Activated T-cell treated with anti-CD3 and anti-CD28 coated beads, Interleukin-2, amount 50 U/mL, for 48 hours (primary cell): Measurements from ENCODE around the gene ACBD6.

Experiments used
- DNase-seq, 2 experiments: peaks; one replicate each; pipeline ENCODE4 v3.0.0-alpha.2; 2020

The ACBD6 gene

DNA sequence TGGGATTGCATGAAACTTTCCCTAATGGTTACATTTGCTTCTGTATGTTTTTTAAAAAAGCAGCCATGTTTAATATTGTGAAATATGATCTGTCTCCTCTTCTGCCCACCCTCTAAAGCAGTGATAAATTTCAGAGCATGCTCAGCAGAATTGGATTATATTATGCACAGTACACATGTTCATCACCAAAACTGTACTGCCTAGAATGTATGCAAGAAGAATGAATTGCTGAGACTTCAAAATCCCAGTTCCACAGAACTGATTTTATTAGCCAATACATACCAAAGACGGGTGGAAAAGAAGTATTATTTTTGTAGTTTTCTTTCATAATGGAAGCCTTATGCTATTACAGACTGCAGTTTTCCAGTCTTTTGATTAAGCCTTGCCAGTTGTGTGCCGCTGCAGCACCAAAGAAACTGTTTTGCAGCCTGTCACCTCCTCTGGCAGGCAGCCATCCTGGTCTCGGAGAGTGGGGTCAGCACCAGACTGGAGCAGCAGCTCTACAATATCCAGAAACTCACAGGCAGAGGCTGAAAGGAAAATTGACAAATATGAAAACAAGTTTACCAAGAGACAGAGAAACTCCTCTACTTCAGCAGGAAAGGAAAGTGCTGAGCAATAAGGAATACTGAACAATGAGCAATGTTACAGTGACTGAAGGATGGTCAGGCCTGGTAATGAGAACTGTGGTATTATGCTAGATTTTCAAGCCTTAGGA, 214.2 kb downstream of the ACBD6 start:
- no peak for DNase-seq

DNA sequence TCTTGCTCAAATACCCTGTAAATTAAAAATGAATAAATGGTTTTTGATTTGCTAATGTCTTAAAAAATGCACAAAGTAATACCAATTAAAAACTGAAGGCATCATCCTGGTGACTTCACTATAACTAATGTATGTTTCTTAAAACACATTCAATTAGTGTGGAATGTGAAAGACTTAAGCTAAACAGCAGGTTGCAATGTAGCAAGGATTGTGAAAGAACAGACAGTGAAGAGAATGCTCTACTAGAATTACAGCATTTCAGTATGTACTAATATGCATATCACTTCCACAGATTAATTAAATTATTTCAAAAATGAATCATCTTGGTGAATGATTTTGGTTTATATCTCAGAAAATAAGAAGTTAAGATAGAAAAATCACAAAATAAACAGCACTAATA, 216.0 kb downstream of the ACBD6 start:
- DNase-seq, result no peak

DNA sequence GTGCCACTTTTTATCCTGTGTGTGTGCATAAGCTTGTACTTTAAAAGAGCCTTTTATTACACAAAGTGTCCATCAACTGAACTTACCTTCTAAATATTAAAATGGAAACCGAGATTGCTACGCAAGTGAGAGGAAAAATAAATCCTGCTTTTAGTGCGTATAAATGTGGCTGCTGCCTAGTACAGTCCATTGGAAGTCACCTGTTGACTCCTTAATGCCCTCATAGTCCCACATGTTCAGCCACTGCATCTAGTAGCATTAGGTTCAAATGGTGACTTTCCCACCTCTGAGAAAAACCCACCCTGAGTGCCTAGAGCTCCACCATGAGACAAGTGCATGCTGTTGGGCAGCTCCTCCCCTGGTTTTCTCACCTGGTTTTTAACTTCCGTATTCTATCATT, 219.3 kb downstream of the ACBD6 start:
- no peak for DNase-seq

DNA sequence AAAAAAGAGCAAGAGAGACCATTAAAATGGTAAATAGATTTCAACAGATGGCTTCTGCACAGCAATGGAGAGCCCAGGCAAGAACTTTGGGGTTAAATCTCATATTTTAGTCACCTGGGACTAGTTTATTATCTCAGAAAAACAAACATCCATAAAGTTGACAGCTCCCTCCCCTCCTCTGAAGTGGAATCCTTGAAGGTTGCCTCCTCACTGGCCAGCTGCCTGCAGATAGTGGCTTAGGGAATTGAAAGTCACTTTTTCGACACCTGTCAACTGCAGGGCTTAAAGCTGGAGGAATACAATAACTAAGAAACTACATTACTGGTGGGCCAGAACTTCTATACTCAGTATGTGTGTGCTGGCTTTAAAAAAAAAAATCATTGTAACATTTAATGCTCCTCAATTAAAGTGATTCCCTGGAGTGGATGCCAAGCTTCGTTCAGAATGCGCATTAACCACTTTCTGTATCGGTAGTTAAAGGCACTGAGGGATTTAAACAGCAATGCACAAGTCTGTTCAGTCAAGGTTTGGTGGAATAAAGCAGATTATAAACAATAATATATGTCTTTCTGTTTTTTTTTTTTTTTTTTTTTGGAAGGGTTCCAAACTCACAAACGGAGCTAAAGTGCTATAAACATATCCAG, 219.9 kb downstream of the ACBD6 start:
- DNase-seq, result no peak

DNA sequence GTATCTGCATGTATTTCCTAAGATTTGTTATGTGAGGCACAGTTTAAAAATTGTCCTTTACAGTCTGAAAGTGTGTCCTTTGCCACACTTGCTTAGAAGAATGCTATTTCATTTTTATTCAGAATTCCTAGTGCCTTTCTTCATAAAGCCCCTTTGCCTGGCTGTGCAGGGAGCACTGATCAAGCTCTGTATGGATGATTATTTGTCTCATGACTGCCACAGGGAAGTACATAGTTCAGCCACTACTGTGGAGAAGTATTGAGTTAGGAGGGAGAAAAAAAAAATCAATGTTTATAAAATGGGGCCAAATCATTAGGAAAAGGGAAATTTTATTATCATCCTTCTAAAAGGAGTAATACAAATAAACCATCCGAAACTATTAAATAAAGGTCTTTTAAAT, 220.9 kb downstream of the ACBD6 start:
- DNase-seq, result no peak

DNA sequence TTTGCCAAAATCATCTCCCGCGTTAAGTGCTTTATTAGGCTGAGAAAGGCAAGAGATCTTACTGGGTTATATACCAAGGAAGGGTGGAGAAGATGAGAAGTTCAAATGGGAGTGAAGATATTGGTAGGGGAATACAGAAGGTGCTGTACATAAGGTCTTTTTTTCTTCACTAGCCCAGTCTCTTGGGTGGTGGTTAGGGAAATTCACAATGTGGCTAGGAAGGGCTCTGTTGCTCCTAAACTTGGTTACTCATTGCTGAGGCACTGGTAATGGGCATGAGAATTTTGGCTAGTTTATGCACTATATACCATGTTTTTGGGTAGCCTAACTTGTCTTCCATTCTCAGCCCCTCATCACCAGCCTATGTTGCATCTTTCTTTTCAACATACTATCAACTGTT, 221.8 kb downstream of the ACBD6 start:
- DNase-seq, result no peak

DNA sequence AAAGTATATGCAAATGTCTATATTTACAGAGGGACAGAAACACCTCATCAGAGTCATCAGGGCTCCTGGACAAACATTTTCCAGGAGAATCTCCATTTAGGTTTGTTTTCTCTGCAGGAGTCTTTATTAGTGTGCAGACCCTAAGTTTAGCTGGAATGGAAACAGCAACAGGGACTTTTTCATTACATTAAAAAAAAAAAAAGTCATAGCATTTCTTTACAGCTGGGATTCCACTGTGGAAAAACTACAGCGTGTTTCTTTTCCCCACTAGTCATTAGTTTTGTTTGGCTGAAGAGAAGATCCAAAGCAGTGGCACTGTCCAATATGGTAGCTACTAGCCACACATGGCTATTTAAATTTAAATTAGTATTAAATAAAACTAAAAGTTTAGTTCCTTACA, 222.7 kb downstream of the ACBD6 start:
- no peak for DNase-seq

DNA sequence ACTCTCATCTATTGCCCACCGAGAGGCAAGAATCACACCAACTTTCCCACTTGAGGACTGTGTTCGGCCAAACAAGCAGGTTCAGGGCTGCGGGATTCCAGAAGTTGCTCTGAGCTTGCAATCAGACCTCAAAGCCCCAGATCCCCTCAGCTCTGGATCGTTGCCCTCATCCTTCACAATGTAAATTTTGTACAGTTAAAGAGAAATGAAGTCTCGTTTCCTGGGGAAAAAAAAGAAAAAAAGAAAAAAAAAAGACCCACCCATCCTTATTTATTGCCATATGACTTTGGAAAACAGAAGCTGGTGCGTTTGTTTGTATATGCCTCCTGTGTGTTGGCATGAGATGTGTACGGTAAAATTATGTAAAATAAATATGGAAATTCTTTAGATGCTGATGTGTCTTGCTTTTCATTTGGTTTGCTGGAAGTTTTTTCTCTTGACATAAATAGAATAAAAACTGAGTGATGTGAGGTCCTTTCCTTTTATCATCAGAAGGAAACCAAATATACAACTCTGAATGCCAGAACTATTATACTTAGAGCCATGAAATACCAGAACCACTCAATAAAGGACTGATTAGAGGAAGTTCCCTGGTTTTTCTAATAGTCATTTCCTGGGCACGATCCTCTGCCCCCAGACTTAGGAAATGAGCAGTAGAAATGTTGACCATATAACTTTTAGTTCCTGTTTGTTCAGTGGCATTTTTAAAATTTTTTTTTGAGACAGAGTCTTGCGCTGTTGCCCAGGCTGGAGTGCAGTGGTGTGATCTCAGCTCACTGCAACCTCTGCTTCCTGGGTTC, 223.6 kb downstream of the ACBD6 start:
- DNase-seq, result no peak

DNA sequence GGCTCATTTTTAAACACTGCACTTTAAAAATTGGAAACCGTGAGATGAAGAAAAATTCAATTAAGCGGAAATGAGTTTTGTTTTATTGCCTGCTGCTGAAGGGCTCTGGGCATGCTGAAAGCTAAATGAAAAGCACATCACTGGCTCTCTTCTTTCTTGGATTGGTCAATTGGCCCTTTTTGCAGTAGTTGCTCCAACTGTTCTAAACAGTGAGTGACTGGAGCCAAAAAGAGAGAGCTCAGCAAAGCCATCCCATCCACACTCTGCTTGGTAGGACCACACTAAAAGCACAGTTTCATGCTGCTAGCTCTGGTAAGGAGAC, 224.2 kb downstream of the ACBD6 start:
- DNase-seq, result no peak

DNA sequence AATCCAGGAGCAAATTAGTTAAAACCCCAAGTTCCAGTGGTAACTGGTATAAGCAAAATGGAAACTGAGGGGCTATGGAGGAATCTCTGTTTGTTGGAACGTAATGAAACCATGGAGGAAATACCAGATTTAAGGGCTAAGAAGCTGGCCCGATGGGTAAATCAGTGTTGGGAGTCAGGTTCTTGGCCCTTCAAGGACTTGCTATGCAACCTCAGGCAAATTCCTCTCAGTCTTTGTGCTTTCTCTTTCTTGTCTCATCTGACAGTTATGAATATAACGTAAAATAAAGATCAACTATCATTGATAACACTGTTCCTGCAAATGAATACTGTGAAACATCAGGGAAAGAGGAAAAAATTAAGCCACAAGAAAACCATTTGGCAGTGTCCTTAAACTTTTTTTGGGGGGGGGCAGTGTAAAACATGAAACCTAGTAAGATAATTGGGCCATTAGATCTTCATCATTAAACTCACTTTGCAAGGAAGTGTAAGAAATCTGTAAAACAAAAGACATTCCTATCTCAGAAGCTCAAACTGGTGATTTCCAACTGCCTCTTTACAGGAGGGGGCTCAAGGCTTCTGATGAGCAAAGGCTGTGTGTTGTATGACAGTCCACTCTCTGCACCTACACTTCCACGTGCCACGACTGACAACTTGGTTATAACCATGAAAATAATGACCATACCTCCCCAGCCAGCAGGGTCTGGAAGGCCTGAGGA, 224.7 kb downstream of the ACBD6 start:
- DNase-seq, result no peak

DNA sequence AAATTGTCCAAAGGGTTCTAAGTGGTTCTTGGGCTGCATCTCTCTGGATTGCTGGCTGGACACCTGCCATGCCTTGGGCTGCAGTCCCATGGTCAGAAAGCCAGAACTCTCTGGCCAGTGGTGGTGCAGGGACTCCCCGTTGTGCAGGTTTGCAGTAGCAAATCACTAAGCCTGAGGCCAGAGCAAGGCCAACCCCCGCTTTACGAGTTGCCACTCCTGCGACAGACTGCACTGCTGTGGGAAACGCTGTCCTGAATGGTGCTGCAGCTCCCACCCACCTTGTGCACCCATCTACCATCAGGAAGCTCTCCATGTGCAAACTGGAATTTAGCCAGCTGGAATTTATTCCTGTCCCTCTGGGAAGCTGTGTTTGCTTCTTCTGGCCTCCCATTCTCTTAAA, 226.7 kb downstream of the ACBD6 start:
- no peak for DNase-seq

DNA sequence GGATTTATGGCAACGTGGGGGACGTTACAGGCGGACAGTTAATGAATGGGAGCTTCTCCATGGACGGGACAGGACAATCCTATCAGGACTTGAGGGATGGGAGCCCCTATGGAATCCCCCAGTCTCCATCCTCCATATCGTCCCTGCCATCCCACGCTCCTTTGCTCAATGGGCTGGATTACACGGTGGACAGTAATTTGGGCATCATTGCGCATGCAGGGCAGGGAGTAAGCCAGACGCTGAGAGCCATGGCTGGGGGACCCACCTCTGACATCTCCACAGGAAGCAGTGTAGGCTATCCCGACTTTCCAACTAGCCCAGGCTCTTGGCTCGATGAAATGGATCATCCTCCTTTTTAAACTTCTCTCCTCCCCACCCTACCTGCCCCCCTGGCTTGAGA, 228.2 kb downstream of the ACBD6 start:
- no peak for DNase-seq

DNA sequence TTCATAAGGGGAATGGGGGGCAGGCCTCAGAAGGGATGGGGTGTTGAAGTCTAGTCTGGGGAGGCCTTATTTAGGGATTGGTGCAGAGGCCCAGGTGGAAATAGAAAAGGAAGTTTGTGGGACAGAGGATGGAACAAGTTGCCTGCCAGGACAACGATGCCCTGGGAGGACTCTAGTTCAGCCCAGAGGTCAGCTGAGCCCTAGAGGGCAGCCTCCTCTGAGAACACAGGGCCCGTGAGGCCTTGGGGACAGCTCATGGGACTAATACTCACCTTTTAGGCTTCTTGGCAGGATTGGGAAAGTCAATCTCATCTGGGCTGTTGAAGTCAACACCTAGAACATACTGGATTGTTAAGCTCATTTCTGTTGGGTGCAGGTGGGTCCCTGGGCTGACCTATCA, 229.3 kb downstream of the ACBD6 start:
- no peak for DNase-seq

DNA sequence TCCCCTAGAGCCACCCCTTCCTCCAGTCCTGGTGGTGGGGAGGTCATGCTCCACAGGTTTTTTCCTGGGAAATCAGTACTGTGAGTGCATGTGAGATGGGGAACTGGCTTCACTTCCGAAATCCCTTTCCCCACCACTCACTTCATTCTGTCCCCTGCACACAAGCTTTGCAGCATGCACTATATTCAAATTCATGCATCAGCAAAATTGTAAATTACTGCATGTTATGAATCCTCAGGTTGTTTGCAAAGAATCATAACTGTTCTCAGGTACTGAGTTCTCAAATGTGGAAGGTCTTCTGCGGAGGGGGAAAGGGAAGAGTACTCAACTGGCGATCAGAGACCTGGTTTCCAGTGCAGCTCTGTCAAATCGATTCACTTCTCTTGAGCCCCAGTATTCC, 230.0 kb downstream of the ACBD6 start:
- DNase-seq, result peak in 1 of 2 experiments; percentile 6

DNA sequence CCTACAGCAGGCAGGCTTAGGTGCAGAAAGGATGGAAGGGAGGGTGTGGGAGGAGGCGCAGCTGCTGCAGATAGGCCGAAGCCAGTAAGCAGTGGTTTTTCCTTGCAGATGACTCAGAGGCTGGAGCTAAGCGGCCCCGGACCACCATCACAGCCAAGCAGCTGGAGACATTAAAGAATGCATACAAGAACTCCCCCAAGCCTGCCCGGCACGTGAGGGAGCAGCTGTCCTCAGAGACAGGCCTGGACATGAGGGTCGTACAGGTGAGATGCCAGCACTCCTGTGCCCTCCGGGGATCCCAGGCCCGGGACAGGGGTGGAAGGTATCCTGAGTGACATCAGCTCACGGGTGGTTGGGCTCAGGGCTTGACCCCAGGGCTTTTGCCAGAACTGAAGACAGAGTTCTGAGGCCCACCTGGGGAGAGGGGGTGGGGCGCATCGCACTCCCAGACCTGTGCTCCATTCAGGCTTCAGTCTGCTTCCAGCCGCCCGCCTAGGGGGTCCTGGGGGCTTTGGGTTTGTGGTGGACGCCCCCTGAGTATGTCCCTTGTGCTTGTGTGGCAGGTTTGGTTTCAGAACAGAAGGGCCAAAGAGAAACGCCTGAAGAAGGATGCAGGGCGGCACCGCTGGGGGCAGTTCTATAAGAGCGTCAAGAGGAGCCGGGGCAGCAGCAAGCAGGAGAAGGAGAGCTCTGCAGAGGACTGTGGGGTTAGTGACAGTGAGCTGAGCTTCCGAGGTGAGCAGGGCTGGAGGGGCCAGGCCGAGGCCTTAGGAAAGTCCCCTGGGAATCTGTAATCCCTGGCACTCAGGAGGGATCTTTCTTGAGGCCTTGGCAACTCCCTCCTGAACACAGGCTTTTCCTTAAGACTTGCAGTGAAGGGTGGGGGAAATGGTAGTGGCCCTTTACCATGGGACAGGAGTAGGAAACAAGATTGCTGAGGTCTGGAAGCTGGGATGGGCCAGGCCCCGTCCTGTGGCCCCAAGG, 230.8 kb downstream of the ACBD6 start:
- peak; percentile 10 to 13 for DNase-seq

DNA sequence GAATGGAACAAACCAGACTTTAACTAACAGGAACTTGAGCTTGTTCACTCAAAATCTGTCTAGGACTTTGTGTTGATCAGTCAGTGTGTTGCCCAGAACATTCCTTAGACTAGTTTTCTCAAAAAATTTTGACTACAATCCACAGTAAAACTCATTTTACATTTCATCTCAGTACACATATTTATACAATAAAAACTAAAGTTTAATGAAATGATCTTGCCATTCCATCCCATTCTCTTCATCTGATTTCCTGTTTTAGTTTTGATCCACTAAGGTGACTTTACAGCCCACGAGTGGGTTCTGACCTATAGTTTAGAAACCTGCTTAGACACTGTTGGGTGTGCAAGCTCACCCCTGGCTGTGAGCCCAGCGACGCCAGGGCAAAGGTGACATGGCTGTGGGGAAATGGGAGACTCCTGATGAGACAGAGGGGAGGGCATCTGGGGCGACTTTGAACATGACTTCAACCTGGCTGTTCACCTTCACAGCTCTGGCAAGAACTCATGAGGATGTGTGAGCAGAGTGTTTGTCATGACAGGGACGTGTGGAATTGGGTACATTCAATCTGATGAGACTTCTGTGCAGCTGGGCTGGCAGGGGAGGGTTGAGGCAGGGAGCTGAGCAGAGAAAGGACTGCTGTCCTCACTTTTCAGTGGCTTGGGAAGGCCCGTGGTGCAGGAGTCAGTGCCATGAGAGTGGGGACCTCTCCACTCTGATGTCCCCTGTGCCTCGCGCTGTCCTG, 231.7 kb downstream of the ACBD6 start:
- DNase-seq, result peak; percentile 9 to 13

DNA sequence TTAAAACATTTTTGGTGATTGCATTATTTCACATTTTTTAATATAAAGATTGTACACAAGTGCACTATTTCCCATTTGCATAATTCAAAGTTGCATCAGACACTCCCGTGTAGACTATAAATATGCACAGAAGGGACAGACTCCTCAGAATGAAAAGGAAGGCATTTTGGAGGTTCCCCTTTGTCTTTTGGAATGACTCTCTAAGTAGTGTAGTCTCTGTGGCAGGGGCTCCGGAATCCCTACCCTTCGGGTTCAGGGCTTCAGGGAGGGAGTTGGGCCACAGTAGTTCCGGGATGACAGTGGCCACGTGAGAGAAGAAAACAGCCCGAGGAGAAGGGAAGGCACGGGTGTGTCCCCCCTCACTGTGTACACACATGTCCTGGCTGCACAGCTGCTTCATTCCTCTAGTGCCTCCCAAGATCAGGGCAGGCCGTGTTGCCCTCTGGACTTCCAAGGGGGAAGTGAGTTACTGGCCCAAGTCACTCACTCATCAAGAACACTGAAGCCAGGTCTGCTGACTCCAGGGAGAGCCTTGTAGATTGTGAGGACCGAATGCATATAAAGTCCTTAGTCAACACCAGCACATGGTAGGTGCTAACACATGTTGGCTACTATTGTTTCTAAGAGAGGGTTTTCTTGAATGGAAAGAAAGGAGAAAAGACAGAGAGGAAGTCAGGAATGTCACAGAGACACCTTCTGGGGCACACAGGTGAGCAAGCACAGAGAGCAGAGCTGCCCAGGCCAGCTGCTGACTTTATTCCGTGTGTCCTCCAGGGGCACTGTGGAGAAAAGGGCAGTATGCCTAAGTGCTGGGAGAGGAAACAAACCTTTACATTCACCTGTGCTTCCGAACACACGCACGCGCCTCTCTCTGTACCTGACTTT, 232.5 kb downstream of the ACBD6 start:
- DNase-seq, result peak; percentile 9 to 14

DNA sequence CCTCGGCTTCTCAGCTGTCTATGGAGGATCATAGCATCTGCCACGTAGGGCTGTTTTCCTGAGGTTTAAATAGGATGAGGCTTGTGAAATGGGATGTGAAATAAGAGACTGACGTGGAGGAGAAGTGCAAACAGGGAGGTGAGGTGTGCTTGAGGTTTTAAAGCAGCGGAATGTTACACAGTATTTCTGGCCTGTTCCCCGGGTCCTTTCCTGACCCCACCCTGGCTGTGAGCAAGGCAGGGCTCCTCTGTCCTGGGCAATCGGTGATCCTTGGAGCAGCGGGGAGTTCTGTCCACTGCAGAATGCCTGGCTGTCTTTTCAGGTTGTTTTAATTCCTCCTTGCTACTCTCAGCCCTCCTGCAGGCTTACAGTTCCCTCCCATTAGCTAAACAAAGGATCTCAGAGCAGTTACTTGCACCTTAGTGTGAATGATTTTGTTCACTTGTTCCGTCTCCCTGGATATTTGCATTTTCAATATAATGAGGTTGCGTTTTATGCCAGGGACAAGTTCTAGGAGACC, 233.8 kb downstream of the ACBD6 start:
- DNase-seq, result peak; percentile 6 to 8

DNA sequence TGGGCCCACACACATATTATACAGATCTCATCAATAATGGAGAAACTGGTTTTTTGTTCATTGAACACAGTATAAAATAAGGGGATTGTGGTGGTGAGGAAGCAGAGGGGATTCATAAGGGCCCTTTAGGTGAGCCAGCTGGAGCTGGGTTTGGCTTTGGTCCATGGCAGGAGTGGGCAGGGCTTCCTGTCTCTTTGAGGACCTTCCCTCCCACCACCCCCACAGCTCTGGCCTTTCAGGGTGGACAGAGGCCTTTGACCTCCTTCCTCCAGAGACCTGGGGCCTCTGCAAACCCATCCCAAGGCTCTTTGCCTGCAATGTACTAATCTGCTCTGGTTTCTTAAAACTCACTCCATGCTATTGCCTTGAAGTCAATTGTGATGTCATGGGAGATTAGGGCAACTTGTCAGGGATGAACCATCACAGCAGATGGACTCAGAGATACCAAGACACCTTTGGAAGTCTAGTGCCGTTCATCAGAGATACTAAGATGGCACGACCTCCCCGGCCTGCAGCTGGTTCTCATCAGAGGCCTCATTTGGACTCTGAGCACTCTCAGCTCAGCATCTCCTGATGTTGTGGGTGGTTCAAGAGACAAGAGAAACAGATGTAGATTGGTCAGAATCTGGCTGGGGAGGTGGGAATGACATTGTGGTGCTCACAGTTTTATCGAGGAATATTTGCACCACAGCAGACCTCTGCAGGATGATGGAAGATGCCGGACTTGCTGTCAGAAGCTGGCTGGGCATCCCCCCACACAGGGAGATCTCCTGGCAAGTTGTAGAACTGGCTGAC, 234.4 kb downstream of the ACBD6 start:
- peak; percentile 12 to 13 for DNase-seq
